GM19240 (cell line): ENCODE measurements around the gene ENPP1.
A peak's percentile ranks its signal among the peaks of the same experiment; 100 is the strongest.
"Not testable (repeated sequence)": the region's sequence is repeated elsewhere in the genome, so short reads cannot be mapped to it uniquely, and the experiment has no call there.

Source experiments
- DNase-seq: peaks from one replicate; pipeline ENCODE4 v3.0.0; 2011; ENCODE audit warnings: low spot score; ENCODE audit not compliant: insufficient read length

The ENPP1 gene

DNA sequence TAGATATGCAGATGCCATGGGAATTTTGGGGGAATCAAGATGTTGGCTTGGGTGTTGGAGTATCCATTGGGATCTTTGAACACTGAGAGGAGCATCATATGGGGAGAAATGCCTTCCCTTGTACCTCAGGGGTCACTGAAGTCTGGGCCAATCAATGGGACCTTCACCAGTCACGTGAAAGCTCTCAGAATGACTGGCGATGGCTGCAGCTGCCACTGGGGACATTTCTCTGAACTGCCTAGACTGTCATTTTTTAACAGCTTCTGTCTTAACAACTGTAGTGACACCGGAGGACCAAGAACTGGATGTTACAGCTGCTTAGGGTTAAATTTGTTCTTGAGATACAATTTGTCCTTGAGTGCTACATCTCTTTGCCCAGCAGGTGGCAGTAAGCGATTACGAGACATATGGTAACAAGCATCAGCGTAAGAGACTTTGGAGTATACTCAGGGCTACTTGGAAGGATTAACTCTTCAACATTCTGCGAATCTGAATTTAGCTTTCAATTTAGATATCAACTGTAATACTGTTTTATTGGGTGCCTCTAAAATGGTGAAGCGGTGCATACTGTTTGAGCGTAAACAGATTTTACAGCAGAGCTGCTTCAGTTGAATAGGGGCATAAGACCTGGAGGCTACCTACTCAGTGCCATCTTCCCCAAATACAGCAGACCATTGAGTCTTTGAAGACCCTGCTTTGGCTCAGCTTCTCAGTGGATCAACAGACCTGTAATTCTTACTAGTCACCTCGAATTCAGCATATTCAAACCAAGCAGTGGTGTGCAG lies 107.3 kb downstream of the ENPP1 start:
- DNase-seq, result peak; percentile 6

DNA sequence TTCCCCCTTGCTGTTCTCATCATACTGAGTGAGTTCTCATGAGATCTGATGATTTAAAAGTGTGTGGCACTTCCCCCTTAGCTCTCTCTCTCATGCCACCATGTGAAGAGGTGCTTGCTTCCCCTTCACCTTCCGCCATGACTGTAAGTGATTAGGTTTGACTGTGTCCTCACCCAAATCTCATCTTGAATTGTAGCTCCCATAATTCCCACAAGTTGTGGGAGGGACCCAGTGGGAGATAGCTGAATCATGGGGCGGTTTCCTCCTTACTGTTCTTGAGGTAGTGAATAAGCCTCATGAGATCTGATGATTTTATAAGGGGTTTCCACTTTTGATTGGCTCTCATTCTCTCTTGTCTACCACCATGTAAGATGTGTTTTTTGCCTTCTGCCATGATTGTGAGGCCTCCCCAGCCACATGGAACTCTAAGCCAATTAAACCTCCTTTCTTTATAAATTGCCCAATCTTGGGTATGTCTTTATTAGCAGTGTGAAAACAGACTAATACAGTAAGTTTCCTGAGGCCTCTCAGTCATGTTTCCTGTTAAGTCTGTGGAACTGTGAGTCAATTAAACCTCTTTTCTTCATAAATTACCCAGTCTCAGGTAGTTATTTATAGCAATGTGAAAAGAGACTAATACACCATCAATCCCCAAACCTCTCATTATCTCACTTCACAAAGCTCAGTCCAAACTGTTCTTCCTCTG lies 108.4 kb downstream of the ENPP1 start:
- not testable (repeated sequence) for DNase-seq

DNA sequence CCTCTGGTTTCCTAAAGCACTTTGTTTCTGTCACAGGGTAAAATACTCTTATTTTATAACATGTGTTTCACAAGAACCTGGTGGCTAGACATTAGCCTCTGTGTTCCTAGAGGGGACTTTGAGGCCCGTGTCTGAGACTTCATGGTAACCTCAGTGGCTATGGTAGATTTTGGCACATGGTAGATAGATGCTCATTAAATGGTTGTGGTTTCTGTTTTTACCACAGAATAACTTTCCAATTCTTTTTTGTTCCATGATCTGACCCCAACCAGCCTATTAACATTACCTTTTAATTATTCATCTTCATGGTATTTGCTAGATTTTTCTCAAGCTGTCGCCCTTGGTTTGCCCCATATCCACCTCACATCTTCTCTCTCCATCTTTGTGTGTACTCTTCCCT lies 109.0 kb downstream of the ENPP1 start:
- no peak for DNase-seq

DNA sequence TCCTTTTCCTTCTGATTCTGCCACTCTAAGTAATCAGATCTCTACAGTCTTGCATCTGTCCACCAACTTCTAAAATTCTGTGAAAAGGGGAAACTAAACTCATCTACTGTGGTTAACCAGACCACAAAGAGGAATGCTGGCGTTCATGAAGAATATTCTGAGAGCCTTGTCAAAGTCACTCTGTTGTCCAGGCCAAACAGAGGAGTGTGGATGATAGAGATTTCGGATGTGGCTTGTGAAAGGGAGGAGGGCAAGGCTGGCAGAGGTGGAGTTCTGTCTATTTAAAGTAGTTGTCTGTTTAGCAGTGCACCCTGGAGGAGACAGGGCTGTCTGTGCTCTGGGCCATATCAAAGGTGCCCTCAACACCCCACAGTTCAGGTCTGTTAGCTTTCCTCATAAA lies 109.5 kb downstream of the ENPP1 start:
- DNase-seq, result no peak

DNA sequence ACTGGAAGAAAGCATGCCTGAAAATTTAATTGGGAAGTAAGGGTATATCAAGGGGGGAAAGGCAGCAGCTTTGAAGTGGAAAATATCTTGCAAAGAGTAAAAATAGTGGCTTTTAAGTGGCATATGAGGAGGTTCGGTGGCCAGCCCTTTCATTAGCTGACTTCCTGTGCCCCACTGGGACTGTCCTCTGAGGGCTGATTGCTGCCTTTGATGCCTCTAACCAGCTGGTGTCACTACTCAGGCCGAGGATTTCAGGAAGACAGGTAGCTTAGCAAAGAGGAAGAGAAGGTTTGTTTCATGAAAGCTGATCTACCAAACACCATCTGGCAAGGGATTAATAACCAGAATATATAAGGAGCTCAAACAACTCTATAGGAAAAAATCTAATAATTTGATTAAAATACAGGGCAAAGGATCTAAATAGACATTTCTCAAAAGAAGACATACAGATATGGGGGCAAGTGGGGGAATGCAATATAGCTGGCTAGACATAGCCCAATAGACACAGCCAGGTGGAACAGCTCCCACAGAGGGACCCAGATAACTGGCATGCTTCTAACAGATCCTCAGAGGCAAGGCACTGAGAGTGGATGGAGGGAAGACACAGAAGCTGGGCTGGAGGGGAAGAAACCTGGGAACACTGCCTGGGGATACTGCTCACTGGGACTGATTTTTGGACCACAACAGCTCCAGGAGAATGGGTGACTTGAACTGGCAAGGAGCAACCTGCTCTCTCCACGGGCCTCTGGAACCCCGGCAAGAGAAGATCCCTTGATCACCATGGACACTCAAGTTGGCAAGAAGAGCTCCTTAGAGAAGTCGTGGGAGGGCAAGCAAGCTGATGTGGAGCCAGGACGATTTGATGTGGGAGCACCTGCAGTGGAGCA lies 110.2 kb downstream of the ENPP1 start:
- no peak for DNase-seq

DNA sequence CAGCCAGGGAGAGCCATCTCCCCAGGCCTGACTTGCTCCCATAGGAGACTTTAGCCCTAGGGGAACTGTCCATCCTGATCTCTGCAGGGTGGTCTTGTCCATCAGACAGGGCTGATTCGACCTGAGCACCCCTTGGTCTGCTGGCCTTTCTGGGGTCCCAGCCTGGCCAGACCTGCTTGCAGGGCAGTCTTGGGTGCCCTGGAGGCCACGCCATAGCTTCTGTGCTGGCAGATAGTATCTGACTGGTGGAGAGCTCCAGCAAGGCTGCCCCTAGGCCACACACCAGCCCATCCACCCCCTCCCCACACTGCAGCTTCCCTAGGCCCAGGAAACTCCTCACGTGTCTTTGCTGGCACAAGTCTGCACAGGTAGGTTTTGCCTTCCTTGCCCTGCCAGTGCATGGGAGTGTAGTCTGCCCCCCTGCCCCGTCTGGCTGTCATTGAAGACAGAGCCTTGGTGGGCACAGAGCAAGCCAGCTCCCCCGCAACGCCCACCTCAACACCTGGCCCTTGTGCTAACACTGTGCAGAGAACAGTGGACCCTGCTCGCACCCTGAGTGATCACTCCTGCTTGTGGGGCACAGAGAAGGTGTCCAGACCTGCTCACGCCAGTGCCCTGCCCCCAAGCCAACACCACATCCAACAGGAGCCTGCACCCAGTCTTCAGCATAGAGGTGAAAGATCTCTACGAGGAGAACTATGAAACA lies 111.0 kb downstream of the ENPP1 start:
- DNase-seq, result no peak

DNA sequence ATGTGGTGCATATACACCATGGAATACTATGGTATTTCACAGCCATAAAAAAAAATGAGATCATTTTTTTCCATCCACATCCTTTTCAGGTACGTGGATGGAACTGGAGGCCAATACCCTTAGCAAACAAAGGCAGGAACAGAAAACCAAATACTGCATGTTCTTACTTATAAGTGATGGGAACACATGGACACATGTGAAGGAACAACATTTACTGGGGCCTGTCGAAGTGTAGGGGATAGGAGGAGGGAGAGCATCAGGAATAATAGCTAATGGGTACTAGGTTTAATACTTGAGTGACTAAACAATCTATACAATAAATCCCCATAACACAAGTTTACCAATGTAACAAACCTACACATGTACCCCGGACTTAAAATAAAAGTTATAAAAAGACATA lies 112.8 kb downstream of the ENPP1 start:
- no peak for DNase-seq

DNA sequence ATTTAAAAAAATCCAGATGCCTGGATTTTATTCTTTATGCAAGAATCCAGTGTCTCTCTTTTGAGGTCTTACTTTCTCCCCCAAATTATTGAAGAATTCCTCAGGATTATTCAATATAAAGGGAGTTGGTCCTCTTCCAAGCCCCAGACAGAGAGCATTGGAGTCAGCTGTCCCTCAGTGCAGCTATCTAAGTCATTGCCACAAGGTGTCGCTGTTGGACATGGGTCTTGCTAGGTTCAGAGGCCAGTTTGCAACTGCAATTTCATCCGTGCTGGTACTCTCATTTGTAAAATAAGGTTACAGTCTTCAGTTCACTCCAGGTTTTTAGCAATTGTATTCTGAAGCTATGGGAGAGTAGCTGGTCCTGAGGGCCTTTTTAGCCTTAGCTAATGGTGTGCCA lies 115.5 kb downstream of the ENPP1 start:
- DNase-seq, result no peak

DNA sequence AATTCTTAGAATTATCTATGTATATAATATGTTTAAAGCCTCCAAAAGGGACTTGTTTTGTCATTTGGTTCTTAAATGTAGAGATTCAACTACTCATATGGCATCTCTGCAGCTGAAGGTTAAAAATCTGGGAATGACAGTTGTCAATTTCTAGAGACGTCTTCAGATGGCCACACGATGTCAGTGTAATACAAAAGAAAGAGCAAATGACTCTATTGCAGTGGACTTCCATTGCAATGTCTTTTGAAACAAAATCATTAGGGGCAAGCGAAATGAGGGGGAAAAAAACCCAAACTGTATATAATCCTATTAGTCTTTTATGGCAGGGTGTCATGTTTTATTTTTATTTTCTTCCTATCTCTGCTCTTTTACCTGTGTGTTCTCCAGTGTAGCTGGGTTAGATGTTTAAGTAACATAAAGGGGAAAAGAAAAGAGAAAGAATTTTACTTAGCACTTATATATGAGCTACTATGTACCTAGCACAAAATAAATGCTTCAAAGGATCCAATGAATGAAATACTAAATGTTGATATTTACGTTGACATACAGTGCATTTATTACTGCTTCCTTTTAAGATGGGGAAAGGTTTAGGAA lies 117.2 kb downstream of the ENPP1 start:
- DNase-seq, result no peak

DNA sequence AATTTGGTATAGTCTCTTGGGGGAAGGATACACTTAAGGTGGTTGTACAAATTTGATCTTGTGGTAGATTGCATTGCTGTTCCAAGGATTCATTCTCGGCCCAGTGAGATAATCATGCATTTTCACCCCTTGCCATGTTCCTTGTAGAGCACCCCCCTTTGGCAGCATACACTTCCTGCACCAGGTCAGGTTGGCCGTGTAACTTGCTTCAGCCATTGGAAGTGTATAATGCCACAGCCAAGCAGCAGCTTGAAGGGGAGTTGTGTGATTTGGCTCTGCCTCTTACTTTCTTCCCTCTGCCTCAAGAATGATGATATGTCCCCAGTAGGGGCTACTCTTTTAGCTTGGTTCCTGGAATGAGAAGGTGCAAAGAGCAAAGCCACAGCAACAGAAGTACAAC lies 121.4 kb downstream of the ENPP1 start:
- no peak for DNase-seq

DNA sequence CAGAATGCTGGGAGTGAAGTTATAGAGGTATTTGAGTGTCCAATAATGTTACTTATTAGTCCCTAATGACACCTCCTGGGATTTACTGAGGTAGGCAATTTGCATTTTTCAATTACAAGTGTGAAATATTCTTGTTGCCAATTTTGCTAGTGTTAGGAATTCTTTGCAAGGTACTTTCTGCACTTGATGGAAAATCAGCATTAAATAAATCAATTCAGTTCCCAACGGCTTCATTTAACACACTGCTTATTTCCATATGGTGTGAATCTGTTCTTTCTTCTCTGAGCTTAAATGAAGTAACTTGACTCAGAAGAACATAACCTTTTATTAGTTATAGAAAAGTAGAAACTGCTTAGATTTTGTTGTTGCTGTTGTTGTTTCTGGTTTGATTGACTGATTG lies 122.2 kb downstream of the ENPP1 start:
- no peak for DNase-seq

DNA sequence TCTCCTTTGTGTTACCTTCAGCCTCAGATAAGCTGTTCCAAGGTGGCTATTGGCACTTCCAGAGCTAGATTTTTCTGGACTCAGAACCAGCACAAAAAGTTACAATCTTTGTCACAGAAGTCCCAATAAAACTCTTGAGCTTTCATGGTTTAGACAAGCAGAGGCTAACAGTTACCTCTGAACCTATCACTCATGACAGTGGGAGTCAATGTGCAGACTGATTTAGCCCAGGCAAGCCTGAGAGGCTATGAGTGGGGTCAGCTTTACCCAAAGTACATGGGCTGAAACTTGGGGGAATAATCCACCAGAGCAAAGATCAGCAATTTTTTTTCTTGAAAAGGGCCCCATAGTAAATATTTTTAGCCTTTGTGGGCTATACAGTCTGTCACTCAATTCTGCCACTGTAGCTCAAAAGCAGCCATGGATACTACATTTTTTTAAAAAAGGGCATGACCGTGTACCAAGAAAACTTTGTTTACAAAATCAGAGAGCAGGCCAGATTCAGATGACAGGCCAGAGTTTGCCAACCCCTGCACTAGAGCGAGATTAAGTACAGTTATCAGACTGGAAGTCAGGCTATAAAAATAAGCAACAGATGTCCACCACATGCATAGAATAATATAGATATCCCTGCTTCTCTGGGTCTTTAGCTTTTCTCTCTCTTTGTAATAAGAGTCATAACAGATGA lies 123.4 kb downstream of the ENPP1 start:
- no peak for DNase-seq

DNA sequence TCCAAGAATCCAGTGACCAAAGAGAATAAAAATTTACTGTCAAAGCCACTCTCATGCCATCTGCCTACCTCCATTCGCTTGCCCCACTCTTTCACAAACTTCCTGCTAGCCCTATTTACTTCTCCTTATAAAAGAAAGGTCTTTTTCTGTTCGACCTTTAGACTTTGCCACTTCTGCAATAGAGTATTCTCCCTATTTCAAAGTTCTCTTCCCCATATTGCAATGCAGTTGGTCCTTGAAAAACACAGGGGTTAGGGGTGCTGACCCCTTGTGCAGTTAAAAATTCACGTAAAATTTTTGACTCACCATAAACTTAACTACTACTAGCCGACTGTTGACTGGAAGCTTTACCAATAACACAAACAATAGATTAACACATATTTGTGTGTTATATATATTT lies 128.3 kb downstream of the ENPP1 start:
- DNase-seq, result no peak

DNA sequence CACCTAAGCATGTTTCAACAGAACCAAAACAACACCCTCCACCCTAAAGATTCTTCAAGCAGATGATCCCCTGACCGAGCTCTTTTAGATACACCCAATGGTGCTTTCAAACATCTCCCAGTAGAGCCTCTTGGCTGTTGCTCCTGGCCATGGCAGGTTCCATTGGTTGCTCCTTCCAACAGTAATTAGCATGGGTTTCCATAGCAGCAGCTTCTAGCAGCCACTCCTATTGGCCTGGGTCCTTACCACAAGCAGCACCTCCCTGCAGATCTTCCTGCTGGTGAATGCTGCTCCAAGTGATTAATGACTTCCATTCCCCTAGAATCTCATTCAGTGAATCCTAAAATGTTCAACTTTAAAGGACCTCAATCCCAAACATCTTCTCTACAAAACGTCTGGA lies 129.4 kb downstream of the ENPP1 start:
- no peak for DNase-seq

DNA sequence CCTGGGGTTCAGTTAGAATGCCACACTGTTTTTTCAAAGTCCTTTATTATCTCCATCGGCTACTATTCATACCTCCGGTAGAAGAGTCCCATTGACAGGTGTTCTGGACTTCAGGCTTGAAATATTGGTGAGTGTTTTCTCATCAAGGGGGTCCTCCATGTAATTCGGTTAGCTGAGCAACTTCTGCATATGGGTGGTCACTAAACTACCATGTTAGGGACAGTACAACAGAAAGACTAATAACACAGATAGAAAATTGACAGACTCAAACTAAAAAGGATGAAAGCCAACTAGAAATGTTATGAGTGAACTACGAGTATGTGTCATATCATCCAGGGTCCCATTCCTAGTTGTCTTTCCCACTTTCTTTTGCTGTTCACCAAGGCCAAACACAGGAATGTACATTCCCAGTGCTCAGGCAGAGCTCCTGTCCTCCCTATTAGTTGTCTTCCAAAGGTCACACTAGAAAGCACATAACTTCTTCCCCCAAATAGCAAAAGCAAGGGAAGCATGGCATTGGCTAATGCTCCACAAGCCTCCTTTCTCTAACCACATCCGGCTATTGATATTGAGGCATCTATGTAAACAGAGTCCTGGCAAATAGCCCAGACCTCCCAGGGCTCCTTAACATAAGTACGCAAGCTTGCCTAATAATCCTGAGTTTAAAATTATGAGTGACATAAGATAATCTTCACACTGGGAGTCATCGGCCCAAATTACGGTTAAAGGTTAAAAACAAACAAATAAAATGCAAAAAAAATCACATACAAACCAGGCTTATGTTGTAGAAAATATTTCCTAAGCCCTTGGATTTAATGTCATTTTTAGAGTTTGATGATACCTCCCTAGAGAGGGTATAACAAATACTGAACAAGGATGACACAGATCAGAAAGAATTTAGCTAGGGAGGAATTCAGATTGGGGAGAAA lies 130.1 kb downstream of the ENPP1 start:
- no peak for DNase-seq
